ENCODE data around the gene PTPRJ.

DNA sequence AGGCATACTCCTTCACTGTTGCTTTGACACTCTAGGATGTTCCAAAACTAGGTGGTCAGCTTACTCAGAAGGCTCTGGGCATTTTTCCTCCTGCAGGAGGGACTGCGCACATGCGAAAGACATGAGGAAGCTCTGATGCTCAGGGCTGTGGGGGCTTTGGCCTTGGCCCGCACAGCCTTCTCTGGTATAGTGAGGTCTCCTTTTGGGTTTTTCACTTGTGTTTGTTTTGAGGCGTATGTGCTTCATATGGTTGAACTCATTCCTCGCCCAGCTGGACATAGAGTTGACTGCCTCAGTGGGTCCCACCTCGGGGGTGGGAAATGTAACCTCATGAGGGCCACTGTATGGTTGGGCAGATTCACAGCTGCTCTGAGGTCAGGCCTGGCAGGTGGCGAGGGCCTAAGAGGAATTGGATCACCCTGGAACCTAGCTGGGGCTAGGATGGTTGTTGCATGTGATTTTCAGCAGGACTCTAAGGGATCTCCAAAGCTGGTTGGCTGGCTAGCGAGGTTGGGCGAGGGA is 63.7 kb downstream of the PTPRJ start:
- no peak for TF ChIP-seq EZH2 (IDR thresholded peaks at IDR 0.05; ENCODE audit: low read length, unreplicated experiment)
- TF ChIP-seq, protein P1, sequence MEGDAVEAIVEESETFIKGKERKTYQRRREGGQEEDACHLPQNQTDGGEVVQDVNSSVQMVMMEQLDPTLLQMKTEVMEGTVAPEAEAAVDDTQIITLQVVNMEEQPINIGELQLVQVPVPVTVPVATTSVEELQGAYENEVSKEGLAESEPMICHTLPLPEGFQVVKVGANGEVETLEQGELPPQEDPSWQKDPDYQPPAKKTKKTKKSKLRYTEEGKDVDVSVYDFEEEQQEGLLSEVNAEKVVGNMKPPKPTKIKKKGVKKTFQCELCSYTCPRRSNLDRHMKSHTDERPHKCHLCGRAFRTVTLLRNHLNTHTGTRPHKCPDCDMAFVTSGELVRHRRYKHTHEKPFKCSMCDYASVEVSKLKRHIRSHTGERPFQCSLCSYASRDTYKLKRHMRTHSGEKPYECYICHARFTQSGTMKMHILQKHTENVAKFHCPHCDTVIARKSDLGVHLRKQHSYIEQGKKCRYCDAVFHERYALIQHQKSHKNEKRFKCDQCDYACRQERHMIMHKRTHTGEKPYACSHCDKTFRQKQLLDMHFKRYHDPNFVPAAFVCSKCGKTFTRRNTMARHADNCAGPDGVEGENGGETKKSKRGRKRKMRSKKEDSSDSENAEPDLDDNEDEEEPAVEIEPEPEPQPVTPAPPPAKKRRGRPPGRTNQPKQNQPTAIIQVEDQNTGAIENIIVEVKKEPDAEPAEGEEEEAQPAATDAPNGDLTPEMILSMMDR (conservative IDR thresholded peaks at IDR 0.05; ENCODE audit: low read depth, low read length) = no peak
